Smooth muscle cell (in vitro differentiated cells): ENCODE data around the gene HMGN1. TPM values are rescaled to one million over a fixed set of nuclear protein-coding genes. Genes with fewer than 3 reads are reported as not detected.

Source experiments
- DNase-seq: peaks from one replicate; lab custom pipeline; 2025; ENCODE audit not compliant: unreplicated experiment; lab: John Stamatoyannopoulos, UW
- H2AFZ ChIP-seq: fragments of 200-600 bp; sonication (generic); 2 replicates; pipeline ENCODE4 v1.6.0; 2016; ENCODE audit warnings: antibody characterized with exemption, low read depth, mild to moderate bottlenecking
- H3F3A ChIP-seq: fragments of 200-600 bp; sonication (generic); 2 replicates; pipeline ENCODE4 v1.6.0; 2017; ENCODE audit warnings: antibody characterized with exemption, low read depth
- H3K27ac ChIP-seq: fragments of 200-600 bp; sonication (generic); 2 replicates; pipeline ENCODE4 v1.5.1; 2016; ENCODE audit warnings: low read depth, mild to moderate bottlenecking
- H3K27me3 ChIP-seq: fragments of 200-600 bp; sonication (generic); 2 replicates; pipeline ENCODE4 v1.6.1; 2016; ENCODE audit warnings: low read depth, mild to moderate bottlenecking
- H3K36me3 ChIP-seq: fragments of 200-600 bp; sonication (generic); 2 replicates; pipeline ENCODE4 v1.5.1; 2016; ENCODE audit warnings: low read depth
- H3K4me1 ChIP-seq: fragments of 200-600 bp; sonication (generic); 2 replicates; pipeline ENCODE4 v1.5.1; 2016; ENCODE audit warnings: low read depth
- H3K4me2 ChIP-seq: fragments of 200-600 bp; sonication (generic); 2 replicates; pipeline ENCODE4 v1.6.0; 2016; ENCODE audit warnings: mild to moderate bottlenecking
- H3K4me3 ChIP-seq: fragments of 200-600 bp; sonication (generic); 2 replicates; pipeline ENCODE4 v1.5.1; 2016; ENCODE audit warnings: mild to moderate bottlenecking
- H3K79me2 ChIP-seq: fragments of 200-600 bp; sonication (generic); 2 replicates; pipeline ENCODE4 v1.6.0; 2016; ENCODE audit warnings: low read depth, mild to moderate bottlenecking
- H3K9ac ChIP-seq: fragments of 200-600 bp; sonication (generic); 2 replicates; pipeline ENCODE4 v1.6.0; 2016; ENCODE audit warnings: low read depth
- H3K9me3 ChIP-seq: fragments of 200-600 bp; sonication (generic); replicated peaks from 2 replicates; pipeline ENCODE4 v1.5.1; 2016; ENCODE audit warnings: low read depth
- H4K20me1 ChIP-seq: fragments of 200-600 bp; sonication (generic); 2 replicates; pipeline ENCODE4 v1.6.0; 2016; ENCODE audit warnings: low read depth
- CTCF ChIP-seq: fragments of 200-600 bp; sonication (generic); IDR thresholded peaks from 2 replicates; pipeline ENCODE4 v1.5.1; 2017; ENCODE audit warnings: borderline replicate concordance, mild to moderate bottlenecking, antibody characterized with exemption; ENCODE audit not compliant: insufficient read depth, poor library complexity, severe bottlenecking
- WGBS: methylation state at CpG from one replicate; pipeline ENCODE4 v1.1.7; 2016; ENCODE audit warnings: low lambda C conversion rate; 5-methylcytosine and 5-hydroxymethylcytosine counted together
- polyA plus RNA-seq: library from polyadenylated mRNA; unstranded; fragments of >200 nt; fragmentation: Nextera tagmentation; extraction: Ambion mirVana; gene quantifications from 2 replicates; pipeline ENCODE4 v1.2.1, GENCODE V29; 2016
- small RNA-seq: library from RNA; depleted of rRNA; stranded (forward); fragments of <200 nt; gene quantifications from one replicate; pipeline ENCODE3, GENCODE V24; 2014
- total RNA-seq: library from RNA; depleted of rRNA; stranded (reverse); fragments of >200 nt; gene quantifications from 2 replicates; pipeline ENCODE4 v1.2.3, GENCODE V29; 2014

The HMGN1 gene
- total and polyA plus RNA-seq, 2 experiments from 2014 or later, result 396 to 427 TPM

DNA sequence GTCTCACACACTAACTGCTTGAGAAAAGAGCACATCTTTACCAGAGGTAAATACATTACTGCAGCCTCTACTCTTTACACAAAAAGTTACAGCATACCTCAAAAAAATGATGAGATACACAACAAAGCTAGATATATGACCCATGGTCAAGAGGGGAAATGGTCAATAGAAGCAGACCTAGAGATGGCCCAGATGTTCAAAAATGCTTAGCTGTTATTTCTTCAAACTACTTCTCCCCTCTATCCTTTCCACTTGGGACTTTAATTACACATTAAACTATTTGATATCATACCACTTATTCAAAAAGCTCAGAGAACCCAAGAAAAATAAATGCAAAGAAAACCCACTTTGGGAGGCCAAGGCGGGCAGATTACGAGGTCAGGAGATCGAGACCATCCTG, 48.3 kb downstream of the HMGN1 start:
- Histone ChIP-seq H3K27ac (no peak overlapping the region), H2AFZ (no peak overlapping the region), H3K4me1 (no peaks in the 10 kb centered on the region), H3K9me3 (no peaks in the 10 kb centered on the region), H4K20me1 (peaks cover 63% of the 10 kb centered on the region), H3K4me3 (no peak overlapping the region), H3K79me2 (peaks cover 67% of the 10 kb centered on the region), H3K36me3 (peaks cover 10% of the 10 kb centered on the region), H3K27me3 (no peaks in the 10 kb centered on the region), H3K4me2 (no peak overlapping the region), H3F3A (no peaks in the 10 kb centered on the region), H3K9ac (no peak overlapping the region)
- WGBS, result 100% methylated on average over 3 of the region's 3 CpGs
- TF ChIP-seq CTCF, result no peak
- no peak for DNase-seq

DNA sequence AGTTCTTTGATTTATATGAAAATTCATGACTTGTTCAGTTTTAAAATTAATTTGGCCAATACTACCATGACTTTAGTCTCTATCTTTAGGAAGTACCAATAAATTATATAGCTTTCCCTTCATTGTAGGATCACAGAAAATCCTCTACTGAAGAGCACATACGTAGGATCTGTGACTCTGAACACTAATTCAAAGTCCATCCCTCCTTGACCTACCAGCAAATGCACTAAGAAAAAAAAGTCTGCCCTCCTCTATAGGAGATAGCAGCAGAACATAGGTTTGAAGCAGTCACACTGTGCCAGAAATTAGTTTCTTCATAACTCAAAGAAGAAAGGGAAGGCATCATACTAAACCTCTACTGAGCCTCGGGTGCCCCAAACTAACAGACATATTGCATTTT, 52.0 kb downstream of the HMGN1 start:
- Histone ChIP-seq H3K9ac (no peak overlapping the region), H3K79me2 (peaks cover 70% of the 10 kb centered on the region), H3K4me3 (no peak overlapping the region), H3K9me3 (peaks cover 5% of the 10 kb centered on the region), H3K36me3 (peaks cover 34% of the 10 kb centered on the region), H3K27ac (no peak overlapping the region), H4K20me1 (peaks cover 50% of the 10 kb centered on the region), H3K4me2 (no peak overlapping the region), H3F3A (no peaks in the 10 kb centered on the region), H3K27me3 (no peaks in the 10 kb centered on the region), H2AFZ (no peak overlapping the region), H3K4me1 (no peaks in the 10 kb centered on the region)
- DNase-seq, result no peak
- WGBS, result 98% methylated on average over 2 of the region's 2 CpGs
- TF ChIP-seq CTCF, result no peak

Small RNAs within 50 kb of the gene (small RNA-seq; reads per million reads assigned to genes)
- gene RF00019, result not detected

Other genes starting within 250 kb of the HMGN1 start
- gene PSMG1, start 165.6 kb downstream of the HMGN1 start, total RNA-seq, result 39.9 and 55.2 TPM in 2 replicates
- gene PSMG1, start 165.6 kb downstream of the HMGN1 start, polyA plus RNA-seq, result 60.7 and 62.8 TPM in 2 replicates
- gene BRWD1, start 35.5 kb downstream of the HMGN1 start, total RNA-seq, result 51.0 and 61.4 TPM in 2 replicates
- 19.0 and 23.5 TPM in 2 replicates for gene BRWD1, start 35.5 kb downstream of the HMGN1 start, polyA plus RNA-seq
- 1.2 and 2.2 TPM in 2 replicates for gene LCA5L, start 96.7 kb upstream of the HMGN1 start, total RNA-seq
- gene LCA5L, start 96.7 kb upstream of the HMGN1 start, polyA plus RNA-seq, result 2.4 and 2.6 TPM in 2 replicates
- 4.9 and 7.7 TPM in 2 replicates for gene SH3BGR, start 102.9 kb upstream of the HMGN1 start, total RNA-seq
- gene SH3BGR, start 102.9 kb upstream of the HMGN1 start, polyA plus RNA-seq, result 11.1 and 12.5 TPM in 2 replicates